ENCODE results near the gene SERGEF.

SERGEF gene

DNA sequence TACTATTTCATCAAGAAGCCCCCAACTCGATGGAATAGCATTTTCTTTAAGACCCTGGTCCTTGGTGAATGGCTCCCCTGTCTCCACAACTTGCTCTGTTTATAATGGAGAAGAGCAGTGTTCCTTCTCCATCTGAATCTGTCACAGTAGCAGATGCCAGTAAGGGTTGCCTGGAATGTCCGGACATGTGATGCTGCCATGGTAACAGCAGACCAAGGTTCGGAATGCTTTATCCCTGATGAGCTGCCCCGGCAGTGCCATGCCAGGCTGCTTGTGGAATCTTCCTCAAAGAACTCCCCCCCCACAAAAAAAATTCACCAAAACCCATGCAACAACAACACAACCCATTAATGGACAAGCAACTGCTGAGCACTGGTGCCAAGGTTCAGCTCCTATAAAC is 205.8 kb downstream of the SERGEF start:
- no peak for DNase-seq

DNA sequence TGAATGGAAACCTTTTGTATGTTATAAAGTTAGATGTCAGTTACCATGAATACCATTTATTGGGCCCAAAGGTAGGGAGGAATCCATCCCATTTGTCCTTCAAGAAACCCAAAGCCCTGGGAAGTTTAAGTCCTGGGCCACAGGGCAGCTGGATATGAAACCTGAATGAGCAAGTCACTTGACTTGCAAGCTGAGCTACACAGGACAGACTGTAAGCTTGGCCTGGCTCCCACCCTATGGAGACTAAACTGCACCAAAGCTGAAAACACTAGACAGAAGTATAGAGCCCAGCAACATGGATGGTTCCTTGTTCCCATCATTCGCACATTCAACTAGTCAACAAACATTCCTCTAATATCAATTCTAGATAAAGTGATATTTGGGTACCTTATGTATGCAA is 207.0 kb downstream of the SERGEF start:
- no peak for DNase-seq

DNA sequence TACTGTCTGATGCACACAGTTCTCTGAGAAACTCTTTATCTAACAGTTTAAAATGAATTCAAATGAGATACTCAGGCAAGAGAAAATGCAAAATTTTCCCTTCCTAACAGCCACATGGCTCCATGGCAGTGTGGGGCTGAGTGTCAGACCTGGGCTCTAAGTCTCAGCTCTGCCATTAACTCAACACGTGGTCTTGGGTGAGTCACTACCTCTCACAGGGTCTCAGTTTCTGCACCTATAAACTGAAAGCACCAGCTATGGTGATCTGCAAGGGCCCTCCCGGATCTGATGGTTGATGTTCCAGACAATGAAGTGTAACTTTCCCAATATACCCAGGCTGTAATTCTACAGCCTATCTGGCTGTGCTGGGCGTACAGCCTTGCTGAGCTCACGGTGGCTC is 207.8 kb downstream of the SERGEF start:
- DNase-seq, result no peak

GRCh38 chr11:17803754-17804334 is 209.0 kb downstream of the SERGEF start:
- DNase-seq, result no peak

DNA sequence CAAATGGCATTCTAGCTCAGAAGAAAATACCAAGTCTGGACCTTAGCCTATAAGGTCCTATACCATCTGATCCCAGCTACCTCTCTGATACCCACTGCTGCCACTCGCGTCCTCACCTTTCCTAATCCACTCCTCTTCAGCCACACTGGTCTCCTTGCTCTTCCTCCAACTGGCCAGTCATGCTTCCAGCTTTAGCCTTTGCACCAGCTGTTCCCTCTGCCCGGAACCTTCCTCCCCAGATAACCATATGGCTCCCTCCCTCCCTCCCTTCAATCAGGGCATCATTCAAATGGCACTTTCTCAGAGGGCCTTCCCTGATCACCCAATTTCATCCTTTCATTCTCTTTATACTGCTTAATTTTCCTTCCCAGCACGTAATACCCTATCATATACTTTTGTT is 210.4 kb downstream of the SERGEF start:
- no peak for DNase-seq

DNA sequence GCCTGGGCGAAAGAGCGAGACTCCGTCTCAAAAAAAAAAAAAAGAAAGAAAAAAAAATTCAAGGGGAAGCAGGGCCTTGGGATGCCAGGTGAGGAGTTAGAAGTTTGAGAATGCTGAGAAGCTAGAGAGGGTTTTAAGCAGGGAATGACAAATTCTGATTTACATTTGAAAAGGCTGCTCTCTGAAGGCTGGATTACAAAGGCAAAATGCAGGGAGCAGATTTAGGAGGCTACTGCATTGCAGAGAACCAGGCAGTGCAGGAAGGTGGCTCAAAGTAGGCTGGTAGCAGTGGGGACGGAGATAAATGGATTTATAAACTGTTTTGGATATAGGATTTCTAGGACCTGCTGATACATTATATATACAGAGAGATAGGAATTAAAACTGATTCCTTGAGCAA is 211.7 kb downstream of the SERGEF start:
- DNase-seq, result no peak

DNA sequence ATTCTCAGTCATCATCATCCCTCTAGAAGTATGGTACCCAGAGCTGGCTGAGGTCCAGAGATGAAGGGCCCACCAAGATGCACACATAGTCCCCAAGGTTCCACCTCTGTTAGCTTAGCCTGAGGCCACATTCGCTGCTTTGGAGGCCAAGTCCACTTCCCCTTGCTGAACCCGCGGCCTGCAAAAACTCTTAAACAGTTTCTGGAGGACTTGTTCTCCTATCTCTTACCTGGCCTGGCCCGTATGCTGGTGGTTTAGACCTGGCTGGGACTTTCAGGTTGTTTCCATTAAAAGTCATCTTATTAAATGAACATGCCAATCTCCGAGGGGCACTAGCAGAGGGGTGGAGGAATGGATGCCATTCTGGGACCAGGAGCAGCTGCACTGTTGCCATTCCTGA is 213.7 kb downstream of the SERGEF start:
- no peak for DNase-seq

- DNase-seq, result no peak
These were observed 214.1 kb downstream of the SERGEF start for GRCh38 chr11:17798716-17799115.

DNA sequence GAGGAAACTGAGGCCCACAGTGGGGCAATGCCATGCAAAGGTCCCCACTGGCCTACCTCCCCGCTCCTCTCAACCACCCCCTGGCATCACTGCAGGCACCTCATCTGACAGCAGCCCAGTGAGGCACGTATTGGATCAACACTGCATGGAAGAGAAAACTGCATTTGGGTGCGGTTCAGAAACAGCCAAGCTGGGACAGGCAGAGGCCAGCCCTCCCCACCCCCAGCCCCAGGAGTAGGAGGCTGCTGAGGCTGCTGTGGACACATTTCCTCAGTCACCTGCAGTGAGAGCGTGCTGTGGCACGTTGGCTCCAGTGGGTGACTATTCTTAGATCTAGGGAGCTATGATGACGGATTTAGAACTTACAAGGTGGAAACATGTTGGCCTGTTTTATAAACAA is 214.6 kb downstream of the SERGEF start:
- DNase-seq, result no peak

DNA sequence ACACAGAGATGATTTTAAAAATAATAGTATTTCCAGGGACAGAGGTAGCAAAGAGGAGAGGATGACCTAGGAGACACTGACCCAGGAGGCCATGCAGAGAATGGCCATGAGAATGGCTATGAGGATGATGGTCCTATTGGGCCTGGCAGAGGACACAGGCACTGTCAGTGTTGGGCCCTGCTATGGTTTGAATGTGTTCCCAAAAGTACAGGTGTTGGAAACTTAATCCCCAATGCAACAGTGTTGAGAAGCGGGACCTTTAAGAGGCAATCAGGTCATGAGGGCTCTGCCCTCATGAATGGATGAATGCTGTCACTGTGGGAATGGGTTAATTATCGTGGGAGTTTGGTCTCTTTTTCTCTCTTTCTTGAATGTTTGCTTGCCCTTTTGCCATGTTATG is 216.7 kb downstream of the SERGEF start:
- DNase-seq, result no peak

- DNase-seq, result no peak
These were observed 217.9 kb downstream of the SERGEF start for GRCh38 chr11:17794981-17795380.

DNA sequence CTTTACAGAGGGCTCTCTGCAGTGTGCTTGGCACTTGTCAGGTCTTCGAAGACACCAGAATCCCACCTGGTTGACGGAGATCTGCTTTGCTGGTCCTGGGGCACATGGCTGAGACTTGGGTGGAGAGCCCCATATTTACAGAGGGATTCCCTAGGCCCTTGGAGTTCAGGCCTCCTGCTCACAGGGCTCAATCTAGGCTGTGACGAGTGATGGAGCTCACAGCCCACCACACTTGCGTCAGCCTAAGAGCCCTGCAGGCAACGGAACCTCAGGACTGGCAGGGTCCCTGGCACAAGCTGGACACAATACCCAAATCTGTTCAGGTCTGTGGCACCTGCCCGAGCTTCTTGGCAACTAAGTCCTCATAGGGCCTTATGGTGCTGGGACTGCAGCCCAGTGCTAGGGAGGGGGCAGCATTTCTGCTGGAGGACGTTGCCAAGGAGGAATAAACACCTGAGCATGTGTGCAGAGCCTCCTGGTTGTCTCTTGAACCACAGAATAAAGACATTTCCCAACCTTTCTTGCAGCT is 219.1 kb downstream of the SERGEF start:
- DNase-seq, result no peak

- DNase-seq, result no peak
These were observed 220.7 kb downstream of the SERGEF start for GRCh38 chr11:17792161-17792560.

DNA sequence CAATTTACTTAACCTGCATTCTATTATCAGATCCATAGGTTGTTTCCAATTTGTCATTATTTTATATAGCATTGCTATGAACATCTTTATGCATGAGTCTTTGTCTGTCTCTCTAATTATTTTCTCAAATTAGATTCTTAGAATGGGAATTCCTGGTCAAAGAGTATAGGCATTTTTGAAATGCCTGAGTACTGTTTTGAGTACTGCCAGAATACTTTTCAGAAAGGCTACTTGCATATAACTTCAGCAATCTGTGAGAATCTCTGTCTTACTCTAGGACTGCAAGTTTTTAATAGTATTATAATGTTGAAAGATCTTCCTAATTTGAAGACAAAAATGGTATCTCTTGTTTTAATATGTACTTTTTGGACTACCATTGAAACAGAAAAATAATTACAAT is 221.7 kb downstream of the SERGEF start:
- DNase-seq, result no peak

DNA sequence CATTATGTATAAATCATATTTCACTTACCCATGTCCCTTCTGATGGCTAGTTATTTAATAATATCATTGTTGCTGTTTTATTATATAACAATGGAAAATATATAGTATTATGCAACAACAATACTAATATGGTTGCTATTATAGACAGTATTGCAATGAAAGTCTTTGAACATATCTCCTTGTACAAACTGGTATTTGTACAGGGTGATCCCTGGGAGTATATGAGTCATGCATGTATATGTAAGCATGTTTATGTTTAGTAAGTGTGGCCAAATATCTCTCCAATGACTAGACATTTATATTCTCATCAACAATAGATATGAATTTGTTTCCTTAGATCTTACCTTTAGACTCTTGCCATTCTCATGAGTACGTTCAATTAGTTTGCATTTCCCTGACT is 222.4 kb downstream of the SERGEF start:
- no peak for DNase-seq

DNA sequence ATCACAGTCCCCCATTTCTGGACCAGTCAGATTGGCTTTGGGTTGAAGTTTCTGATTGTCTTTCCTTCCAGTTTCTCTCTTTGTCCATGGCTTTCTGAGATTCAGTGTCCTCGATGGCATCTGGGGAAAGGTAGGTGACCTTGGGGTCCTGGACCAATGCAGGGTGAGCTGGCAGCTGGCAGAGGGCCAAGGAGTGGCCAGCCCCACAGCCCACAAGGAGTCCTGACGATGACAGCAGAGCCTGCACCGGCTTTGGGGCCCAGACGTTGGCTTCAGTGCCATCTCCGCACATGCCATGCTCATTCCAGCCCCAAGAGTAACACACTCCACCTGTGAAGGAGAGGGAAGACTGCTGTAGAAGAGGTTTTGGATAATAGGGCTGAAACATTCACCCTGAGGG is 224.8 kb downstream of the SERGEF start:
- no peak for DNase-seq

DNA sequence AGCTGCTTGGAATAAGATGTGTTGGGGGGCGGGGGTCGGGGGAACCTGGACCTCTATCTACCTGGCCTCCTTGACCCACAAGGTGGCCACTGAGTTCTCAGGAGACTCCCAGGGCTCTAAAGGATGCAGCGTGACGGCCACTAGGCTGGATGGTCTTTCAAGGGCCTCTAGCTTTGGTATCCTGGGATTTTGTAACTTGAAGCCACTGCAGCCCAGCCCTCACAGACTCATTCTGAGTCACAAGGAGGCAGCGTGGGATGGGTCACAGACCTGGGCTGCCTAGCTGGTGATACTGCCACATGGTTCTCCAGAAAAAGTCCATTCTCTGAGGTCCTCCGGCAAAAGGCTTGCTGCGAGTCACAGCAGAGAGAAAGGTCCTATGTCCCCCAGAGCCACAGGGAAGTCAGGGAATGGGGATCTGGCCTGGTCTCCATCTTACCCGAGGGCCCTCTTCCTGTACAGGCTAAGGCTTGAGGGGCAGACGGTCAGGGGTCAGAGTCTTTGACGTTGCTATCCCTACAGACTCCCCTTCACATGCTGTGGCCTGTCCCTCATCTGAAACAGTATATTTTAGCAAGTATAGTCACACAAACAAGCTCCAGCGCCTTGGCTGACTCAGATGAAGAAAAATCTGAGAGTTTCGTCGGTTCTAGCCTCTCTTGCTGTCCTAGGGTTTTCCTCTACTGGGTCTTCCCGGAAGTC is 225.9 kb downstream of the SERGEF start:
- no peak for DNase-seq

DNA sequence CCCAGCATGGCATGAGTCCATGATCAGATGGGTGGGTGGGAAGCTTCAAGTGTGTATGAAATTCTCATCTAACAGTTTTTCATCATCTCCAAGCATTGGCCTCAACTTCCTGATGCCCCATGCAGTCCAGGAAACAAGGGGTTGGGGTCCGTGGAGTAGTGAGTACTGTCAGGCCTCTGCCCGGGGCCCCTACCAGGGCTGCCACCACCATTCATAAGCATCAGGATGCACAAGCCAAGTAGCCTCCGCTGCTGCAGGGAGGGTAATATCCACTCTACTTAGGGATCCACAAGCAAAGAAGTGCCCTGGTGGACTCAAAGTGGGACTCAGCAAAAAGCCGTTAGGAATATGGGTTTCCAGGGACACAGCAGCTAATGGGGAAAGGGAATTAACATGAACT is 229.0 kb downstream of the SERGEF start:
- no peak for DNase-seq

- no peak for DNase-seq
These were observed 230.1 kb downstream of the SERGEF start for GRCh38 chr11:17782603-17783337.

GRCh38 chr11:17782145-17782544 is 230.7 kb downstream of the SERGEF start:
- no peak for DNase-seq

- no peak for DNase-seq
These were observed 231.2 kb downstream of the SERGEF start for GRCh38 chr11:17781626-17782025.

DNA sequence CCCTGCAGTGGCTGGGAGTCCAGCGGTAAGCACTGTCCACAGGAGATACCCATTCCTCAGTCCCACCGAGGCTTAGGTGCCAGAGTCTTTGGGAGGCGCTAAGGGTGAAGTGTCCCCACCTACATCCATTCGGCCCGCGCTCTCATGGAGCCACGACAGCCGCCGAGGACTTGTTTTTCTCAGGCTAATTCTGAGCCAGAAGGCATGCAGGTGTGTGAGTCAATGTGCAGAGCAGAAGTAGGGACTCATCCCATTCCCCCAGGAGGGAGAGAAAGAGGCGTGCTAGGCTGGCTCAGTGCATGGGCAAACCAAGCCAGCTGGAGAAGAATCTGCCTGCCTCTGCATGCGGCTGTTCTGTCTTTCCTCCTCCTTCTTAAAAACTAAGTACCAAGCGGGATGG is 231.6 kb downstream of the SERGEF start:
- DNase-seq, result no peak

- DNase-seq, result no peak
These were observed 232.2 kb downstream of the SERGEF start for GRCh38 chr11:17780668-17781067.

Measured in NCI-H1417 treated with DMSO at 0.1 percent for 48 hours (cell line).